HG03571 (cell line): ENCODE measurements around the gene HOOK2.
"Not testable (repeated sequence)": the region's sequence is repeated elsewhere in the genome, so short reads cannot be mapped to it uniquely, and the experiment has no call there.

ENCODE experiments used
- ATAC-seq: cut with Tn5 transposase; IDR thresholded peaks from one replicate; pipeline ENCODE4 v1.9.1; 2021; ENCODE audit not compliant: unreplicated experiment

HOOK2 gene

DNA sequence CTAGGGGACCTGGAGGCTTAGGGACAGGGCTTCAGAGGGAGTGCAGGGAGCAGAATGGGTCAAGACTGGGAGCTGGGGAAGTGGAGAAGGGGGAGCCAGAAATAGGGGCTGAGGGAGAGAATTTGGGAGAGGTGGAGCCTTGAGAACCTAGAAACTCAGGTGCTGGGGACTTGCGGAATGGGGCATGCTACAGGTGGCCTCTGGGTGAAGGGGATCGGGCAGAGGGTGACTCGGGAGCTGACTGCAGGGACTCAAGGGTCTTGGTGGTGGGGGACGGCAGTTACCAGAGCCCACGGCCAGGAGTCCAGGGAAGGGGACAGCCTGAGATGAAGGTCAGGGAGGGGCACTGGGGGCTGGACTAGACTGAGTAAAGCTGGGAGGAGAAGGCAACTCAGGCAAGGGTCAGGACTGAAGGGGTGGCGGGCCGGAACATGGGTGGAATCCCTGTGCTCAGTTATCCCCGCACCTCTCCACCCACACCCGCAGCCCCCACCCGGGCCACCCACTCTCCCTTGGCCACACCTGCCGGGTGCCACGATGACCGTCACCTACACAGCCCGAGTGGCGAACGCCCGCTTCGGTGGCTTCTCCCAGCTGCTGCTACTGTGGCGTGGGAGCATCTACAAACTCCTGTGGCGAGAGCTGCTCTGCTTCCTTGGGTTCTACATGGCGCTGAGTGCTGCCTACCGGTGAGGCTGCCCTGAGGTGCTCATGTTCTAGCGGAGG, 23.1 kb downstream of the HOOK2 start:
- ATAC-seq: no peak

DNA sequence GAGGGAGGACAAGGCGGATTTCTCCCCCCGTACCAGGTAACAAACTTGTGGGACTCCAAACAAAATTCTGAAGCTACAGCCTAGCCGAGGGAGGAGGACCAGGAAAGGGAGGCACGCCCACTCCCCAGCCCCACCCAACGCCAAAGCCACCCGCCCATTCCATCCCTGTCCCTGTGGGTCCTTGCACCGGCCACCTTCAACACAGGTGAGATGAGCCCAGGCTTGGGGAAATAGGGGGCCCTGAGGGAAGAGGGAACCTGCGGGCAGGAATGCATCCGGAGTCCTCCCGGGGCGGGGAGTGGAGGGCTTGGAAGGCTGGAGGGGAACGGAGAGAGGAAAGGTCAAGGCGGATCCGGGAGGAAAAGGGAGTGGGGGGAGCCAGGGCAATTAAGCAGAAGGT, 23.7 kb downstream of the HOOK2 start, which contains the start of gene BEST2:
BEST2 (plus strand) TSS at position 157 of the 400 bp plus-strand sequence. CDS start 802 bp downstream, outside the sequence.
- ATAC-seq: no peak

GRCh38 chr19:12750851-12751250, 24.5 kb downstream of the HOOK2 start:
- ATAC-seq: no peak

GRCh38 chr19:12749938-12750521, 25.3 kb downstream of the HOOK2 start:
- no peak for ATAC-seq

GRCh38 chr19:12748489-12748888, 26.9 kb downstream of the HOOK2 start:
- no peak for ATAC-seq

GRCh38 chr19:12745166-12745897, 30.0 kb downstream of the HOOK2 start:
- ATAC-seq: no peak

GRCh38 chr19:12737835-12738351, 37.5 kb downstream of the HOOK2 start:
- no peak for ATAC-seq

DNA sequence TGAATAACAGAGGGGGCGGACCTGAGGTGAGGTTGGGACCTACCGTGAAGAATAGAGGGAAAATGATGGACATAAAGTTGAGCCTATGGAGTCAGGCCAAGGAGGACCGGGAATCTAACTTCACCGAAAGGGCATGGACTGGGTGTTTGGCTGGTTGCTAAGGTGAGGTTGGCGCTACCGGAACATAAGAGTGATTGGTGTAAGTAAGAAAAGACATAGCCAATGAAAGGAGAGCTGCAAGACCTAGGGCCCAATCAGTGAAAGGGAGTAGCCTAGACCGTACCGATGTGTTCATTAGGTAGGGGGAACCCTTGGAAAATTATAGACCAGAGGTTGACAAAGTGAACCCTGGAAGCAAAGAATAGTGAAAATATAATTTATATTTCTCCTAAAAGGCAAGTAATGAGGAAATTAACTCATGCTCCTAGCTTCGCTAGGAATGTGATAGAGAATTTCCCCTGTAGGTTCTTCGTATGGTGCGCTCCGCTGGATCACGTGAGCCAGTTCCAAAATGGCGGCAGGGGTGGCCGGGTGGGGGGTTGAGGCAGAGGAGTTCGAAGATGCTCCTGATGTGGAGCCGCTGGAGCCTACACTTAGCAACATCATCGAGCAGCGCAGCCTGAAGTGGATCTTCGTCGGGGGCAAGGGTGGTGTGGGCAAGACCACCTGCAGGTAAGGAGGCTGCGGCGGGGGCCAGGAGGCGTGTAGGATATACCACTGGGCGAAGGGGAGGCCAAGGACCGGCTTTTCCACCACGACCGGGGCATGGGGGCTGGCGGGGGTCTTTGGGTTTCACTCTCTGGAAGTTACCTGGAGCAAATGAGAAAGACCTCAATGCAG, 38.1 kb downstream of the HOOK2 start, which contains the start of gene GET3:
GET3 (plus strand) TSS at position 503 of the 840 bp plus-strand sequence; CDS start at position 512, 9 bp downstream.
- peak; percentile 64 for ATAC-seq

- no peak for ATAC-seq
These were observed 41.8 kb downstream of the HOOK2 start for GRCh38 chr19:12733369-12734214.

DNA sequence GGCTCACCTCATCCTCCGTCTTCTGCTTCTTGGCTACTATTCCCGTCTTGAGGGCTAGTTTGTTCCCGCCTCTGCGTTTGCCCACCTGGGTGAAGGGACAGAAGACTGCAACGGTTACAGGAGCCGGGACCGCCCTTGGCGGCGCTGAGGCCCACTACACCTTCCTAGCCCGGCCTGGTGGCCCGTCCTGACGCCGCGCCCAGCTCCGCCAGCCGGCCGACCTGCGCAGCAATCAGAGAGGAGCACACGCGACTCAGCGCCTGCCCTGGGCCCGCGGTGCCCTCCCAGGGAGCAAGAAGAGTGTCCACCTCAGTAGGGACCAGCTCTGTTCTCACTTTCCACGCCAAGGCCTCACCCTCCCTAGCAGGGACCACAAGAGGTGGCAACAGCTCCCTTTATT, 44.0 kb downstream of the HOOK2 start:
- ATAC-seq: no peak

DNA sequence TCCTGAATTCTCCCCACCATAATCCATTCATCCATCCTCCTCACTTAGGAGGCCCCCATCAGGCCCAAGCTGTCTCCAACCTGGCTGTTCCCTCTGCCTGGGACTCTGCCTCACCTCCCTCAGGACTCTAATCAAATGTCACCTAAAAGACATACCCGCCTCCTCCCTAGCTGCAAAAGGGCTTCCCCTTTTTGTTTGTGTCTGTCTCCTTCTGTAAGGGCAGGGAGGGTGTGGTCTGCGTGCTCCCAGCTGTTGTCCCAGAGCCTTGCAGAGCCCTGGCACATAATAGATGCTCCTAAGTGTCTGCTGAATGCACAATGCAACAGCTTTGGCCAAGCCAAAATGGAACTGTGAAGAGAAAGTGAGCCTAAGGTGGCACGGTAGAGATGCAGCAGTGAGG, 45.3 kb downstream of the HOOK2 start:
- ATAC-seq: no peak

- ATAC-seq: no peak
These were observed 47.5 kb downstream of the HOOK2 start for GRCh38 chr19:12727745-12728433.

GRCh38 chr19:12726988-12727316, 48.4 kb downstream of the HOOK2 start:
- ATAC-seq: no peak

DNA sequence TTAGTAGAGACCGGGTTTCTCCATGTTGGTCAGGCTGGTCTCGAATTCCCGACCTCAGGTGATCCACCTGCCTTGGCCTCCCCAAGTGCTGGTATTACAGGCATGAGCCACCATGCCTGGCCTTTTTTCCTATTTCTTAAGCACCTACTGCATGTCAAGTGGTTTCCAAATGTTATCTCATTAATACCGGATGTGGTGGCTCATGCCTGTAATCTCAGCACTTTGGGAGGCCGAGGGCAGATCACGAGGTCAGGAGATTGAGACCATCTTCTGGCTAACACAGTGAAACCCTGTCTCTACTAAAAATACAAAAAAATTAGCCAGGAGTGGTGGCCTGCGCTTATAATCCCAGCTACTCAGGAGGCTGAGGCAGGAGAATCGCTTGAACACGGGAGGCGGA, 49.7 kb downstream of the HOOK2 start:
- not testable (repeated sequence) for ATAC-seq

DNA sequence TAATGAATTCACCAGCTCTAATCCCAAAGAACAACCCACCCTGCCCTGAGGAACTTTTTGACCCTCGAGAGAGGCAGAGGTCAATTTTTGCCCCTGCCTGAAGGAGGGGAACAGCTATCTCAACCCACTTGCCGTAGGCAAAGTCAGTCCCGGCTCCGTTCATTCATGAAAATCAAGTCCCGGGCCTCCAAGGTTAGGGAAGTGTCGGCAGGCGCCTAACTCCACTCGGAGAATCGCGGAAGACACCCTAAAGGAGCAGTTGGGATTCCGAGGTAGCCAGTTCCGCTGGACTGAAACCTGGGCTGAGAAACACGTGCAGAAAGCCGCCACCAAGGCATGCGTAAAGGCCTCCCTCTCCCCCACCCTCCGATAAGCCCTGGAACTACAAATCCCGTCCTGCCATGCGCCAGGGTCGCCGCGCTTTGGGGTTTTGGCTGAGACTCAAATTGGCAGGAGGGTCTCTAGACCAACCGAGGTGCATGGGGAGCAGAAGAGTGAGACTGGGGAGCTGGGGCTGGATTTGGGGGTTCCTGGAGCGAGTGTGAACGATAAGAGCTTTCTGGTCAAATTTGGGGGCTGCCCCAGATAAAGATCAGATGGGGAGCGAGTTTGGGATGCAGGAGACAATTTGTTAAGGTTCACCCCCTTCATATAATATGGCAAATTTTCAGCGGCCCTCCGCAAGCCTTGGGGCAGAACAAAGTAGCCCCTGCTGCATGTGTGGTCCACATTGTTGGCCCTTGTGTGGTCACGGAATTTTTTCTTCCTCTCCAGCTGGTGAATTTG, 51.5 kb downstream of the HOOK2 start, which contains the start of gene TNPO2:
TNPO2 (minus strand) TSS at position 292 of the 786 bp plus-strand sequence. CDS start 2,955 bp downstream, outside the sequence.
- no peak for ATAC-seq

DNA sequence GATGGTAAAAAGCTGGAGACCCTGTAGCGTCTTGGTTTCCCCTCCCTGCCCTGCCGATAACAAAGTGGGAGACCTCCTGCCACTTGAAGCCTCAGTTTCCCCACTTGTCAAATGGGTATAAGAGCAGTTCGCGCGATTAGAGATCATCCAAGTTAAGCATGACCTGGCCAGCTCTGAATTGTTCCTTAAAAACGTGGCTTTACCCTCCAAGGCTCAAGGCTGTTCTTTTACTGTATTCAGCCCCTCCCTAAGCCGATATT, 52.0 kb downstream of the HOOK2 start:
- no peak for ATAC-seq

DNA sequence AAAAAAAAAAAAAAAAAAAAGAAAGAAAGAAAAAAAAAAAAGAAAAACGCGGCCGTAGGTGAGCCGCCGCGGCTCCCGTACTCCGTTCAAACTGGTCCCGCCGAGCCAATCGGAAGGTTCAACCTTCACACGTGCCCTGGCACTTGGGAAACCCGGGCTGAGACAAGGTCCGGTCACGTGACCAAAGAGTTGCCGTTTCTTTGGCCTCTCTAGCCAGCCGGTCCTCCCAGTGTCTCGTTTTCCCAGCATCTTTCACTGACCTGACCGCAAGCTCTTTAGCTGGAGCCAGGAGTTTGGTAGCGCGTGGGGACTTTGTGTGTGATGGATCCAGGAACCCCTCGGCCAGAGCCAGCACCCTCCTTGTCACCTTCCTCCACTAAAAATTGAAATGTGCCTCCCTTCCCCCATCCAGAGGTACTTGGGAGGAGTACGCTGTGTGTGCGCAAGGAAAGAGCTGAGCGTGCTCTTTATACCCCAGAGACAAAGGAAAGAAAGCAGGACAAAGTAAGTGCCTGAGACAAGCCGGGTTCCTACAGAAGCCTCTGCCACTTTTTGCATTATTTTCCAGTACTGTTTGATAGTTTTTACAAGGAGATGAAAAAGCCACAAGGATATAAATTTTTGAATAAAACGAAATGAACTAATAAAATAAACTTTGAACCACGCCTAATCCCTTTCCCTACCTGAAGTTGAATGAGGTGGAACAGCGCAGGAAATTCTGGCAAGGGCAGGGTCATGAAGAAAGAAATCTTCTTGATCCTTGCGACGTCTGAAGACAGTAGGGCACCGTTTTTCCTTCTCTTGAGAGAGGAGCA, 52.6 kb downstream of the HOOK2 start:
- peak; percentile 65 for ATAC-seq
